Liver (tissue), 9 donors: ENCODE data around the gene CNBP. TPM values are rescaled to one million over a fixed set of nuclear protein-coding genes. Genes with fewer than 3 reads are reported as not detected.
A peak's percentile ranks its signal among the peaks of the same experiment; 100 is the strongest.

Source experiments
- DNase-seq: peaks from one replicate; pipeline ENCODE4 v3.0.0-alpha.2; 2017; ENCODE audit warnings: low spot score
- H3K27ac ChIP-seq, 2 donors: one replicate each; pipeline ENCODE4 v1.7.0; 2013; ENCODE audit warnings: inconsistent platforms in 2 of 2, low read length in 2 of 2, control low read depth in 1 of 2, low read depth in 1 of 2, mild to moderate bottlenecking in 1 of 2
- H3K27me3 ChIP-seq, 4 donors: one replicate each; pipeline versions ENCODE4 v1.6.1 to v1.7.0; 2013; ENCODE audit warnings: low read length in 3 of 4, inconsistent platforms in 1 of 4, mild to moderate bottlenecking in 1 of 4, moderate library complexity in 1 of 4; ENCODE audit not compliant: control insufficient read depth in 4 of 4, insufficient read depth in 4 of 4
- H3K36me3 ChIP-seq, 4 donors: one replicate each; pipeline versions ENCODE4 v1.6.1 to v1.7.0; 2013; ENCODE audit warnings: low read length in 3 of 4, mild to moderate bottlenecking in 3 of 4, low read depth in 1 of 4, moderate library complexity in 1 of 4; ENCODE audit not compliant: control insufficient read depth in 4 of 4, insufficient read depth in 3 of 4
- H3K4me1 ChIP-seq, 4 donors: one replicate each; pipeline versions ENCODE4 v1.6.1 to v1.7.0; 2013; ENCODE audit warnings: low read length in 3 of 4, mild to moderate bottlenecking in 3 of 4, moderate library complexity in 1 of 4; ENCODE audit not compliant: control insufficient read depth in 4 of 4, insufficient read depth in 4 of 4
- H3K4me3 ChIP-seq, 3 donors: one replicate each; pipeline versions ENCODE4 v1.6.1 to v1.7.0; 2013; ENCODE audit warnings: low read length in 3 of 3, control low read depth in 1 of 3, low read depth in 1 of 3, mild to moderate bottlenecking in 1 of 3
- H3K9ac ChIP-seq, 2 donors: one replicate each; pipeline ENCODE4 v1.7.0; 2013; ENCODE audit warnings: low read length in 2 of 2, mild to moderate bottlenecking in 2 of 2, moderate library complexity in 2 of 2, control low read depth in 1 of 2, low read depth in 1 of 2
- H3K9me3 ChIP-seq, 4 donors: one replicate each; pipeline versions ENCODE4 v1.6.1 to v1.7.0; 2013; ENCODE audit warnings: low read length in 3 of 4; ENCODE audit not compliant: control insufficient read depth in 4 of 4
- EGR1 ChIP-seq, 2 donors: IDR thresholded peaks; 2 replicates each; pipeline ENCODE4 v1.6.1; 2016 to 2018; ENCODE audit warnings: antibody characterized with exemption in 2 of 2, low read depth in 2 of 2
- FOXA1 ChIP-seq: IDR thresholded peaks from 2 replicates; pipeline ENCODE4 v1.6.1; 2016; ENCODE audit warnings: antibody characterized with exemption
- FOXA2 ChIP-seq: IDR thresholded peaks from 2 replicates; pipeline ENCODE4 v1.6.1; 2016; ENCODE audit warnings: antibody characterized with exemption
- GABPA ChIP-seq, 2 donors: IDR thresholded peaks in 1 of 2; conservative IDR thresholded peaks in 1 of 2; 2 replicates each; pipeline ENCODE4 v1.6.1; 2016; ENCODE audit warnings: antibody characterized with exemption in 2 of 2, mild to moderate bottlenecking in 1 of 2, moderate library complexity in 1 of 2
- HNF4A ChIP-seq, 2 donors: conservative IDR thresholded peaks; 2 replicates each; pipeline ENCODE4 v1.6.1; 2016; ENCODE audit warnings: antibody characterized with exemption in 2 of 2, mild to moderate bottlenecking in 2 of 2
- HNF4G ChIP-seq: IDR thresholded peaks from 2 replicates; pipeline ENCODE4 v1.6.1; 2016; ENCODE audit warnings: antibody characterized with exemption
- JUND ChIP-seq, 2 donors: IDR thresholded peaks; 2 replicates each; pipeline ENCODE4 v1.6.1; 2016; ENCODE audit warnings: antibody characterized with exemption in 2 of 2
- NR2F2 ChIP-seq: IDR thresholded peaks from 2 replicates; pipeline ENCODE4 v1.6.1; 2016; ENCODE audit warnings: antibody characterized with exemption
- RAD21 ChIP-seq, 2 donors: IDR thresholded peaks; 2 replicates each; pipeline ENCODE4 v1.6.1; 2016; ENCODE audit warnings: antibody characterized with exemption in 2 of 2, mild to moderate bottlenecking in 2 of 2
- RXRA ChIP-seq, 2 donors: IDR thresholded peaks; 2 replicates each; pipeline ENCODE4 v1.6.1; 2017 to 2018; ENCODE audit warnings: antibody characterized with exemption in 2 of 2, mild to moderate bottlenecking in 1 of 2
- SP1 ChIP-seq: IDR thresholded peaks from 2 replicates; pipeline ENCODE4 v1.6.1; 2018; ENCODE audit warnings: antibody characterized with exemption, mild to moderate bottlenecking
- TAF1 ChIP-seq: conservative IDR thresholded peaks from 2 replicates; pipeline ENCODE4 v1.6.1; 2016; ENCODE audit warnings: antibody characterized with exemption, mild to moderate bottlenecking
- YY1 ChIP-seq: IDR thresholded peaks from 2 replicates; pipeline ENCODE4 v1.6.1; 2016; ENCODE audit warnings: antibody characterized with exemption, mild to moderate bottlenecking
- WGBS: extraction: QIAGEN DNeasy Blood & Tissue Kit; methylation state at CpG from one replicate; pipeline ENCODE4 v1.1.7; 2013; 5-methylcytosine and 5-hydroxymethylcytosine counted together
- polyA plus RNA-seq, 2 donors: library from polyadenylated mRNA; stranded (reverse) in 1 of 2; unstranded in 1 of 2; fragments of 200-250 nt in 1 of 2; fragments of >200 nt in 1 of 2; fragmentation: Nextera tagmentation in 1 of 2; extraction: Ambion mirVana in 1 of 2; gene quantifications; one replicate each; pipeline versions ENCODE4 v1.2.1 to v1.2.3, GENCODE V29; 2013 to 2015
- total RNA-seq, 2 donors: library from RNA; depleted of rRNA; stranded (reverse); fragments of >200 nt; gene quantifications; one replicate each; pipeline ENCODE4 v1.2.3, GENCODE V29; 2014
- TF ChIP-seq, protein P1 (sequence below): fragments of 150-350 bp; IDR thresholded peaks from 2 replicates; pipeline ENCODE4 v1.5.1; 2017; ENCODE audit warnings: improper control_type of control experiment, low read depth, low read length; ENCODE audit not compliant: missing input control
- TF ChIP-seq, protein P2 (sequence below): IDR thresholded peaks from 2 replicates; pipeline ENCODE4 v1.6.1; 2016; ENCODE audit warnings: antibody characterized with exemption
- TF ChIP-seq, protein P3 (sequence below): IDR thresholded peaks from 2 replicates; pipeline ENCODE4 v1.6.1; 2016; ENCODE audit warnings: antibody characterized with exemption
- TF ChIP-seq, protein P4 (sequence below): IDR thresholded peaks from 2 replicates; pipeline ENCODE4 v1.6.1; 2016; ENCODE audit warnings: antibody characterized with exemption
- TF ChIP-seq, protein P5 (sequence below): IDR thresholded peaks from 2 replicates; pipeline ENCODE4 v1.6.1; 2016; ENCODE audit warnings: antibody characterized with exemption, mild to moderate bottlenecking
- donor health status: healthy.
- donor health status: healthy.
- donor health status: healthy.
- donor health status: healthy.
- donor health status: healthy.

CNBP gene
- total and polyA plus RNA-seq, 4 donors = 162 to 291 (median 214) TPM

DNA sequence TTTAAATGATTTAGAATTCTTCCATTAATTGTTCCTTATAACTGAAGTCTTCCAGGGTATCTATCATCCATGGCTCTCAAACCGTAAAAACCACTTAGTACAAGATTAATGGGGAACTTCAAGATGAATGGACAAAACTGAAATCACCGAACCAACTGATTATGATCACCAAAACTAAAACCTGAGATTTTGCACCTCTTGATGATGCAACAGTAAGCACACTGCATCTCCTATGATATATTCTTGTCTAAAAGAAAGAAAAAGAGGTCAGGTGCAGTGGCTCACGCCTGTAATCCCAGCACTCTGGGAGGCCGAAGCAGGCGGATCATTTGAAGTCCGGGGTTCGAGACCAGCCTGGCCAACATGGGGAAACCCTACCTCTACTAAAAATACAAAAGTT lies 19.2 kb downstream of the CNBP start:
- H3K4me3 ChIP-seq = no peak overlapping the region
- no peak for DNase-seq
- H3K4me1 ChIP-seq = peaks cover 0 to 29% (median 18%) of the 10 kb centered on the region in 4 donors
- no peaks in the 10 kb centered on the region for H3K27me3 ChIP-seq
- H3K27ac ChIP-seq = no peak overlapping the region
- H3K9ac ChIP-seq = no peak overlapping the region
- H3K9me3 ChIP-seq = no peaks in the 10 kb centered on the region
- 90% methylated on average over 7 of the region's 7 CpGs for WGBS
- peaks cover 3 to 25% (median 21%) of the 10 kb centered on the region in 4 donors for H3K36me3 ChIP-seq
- TF ChIP-seq SP1 (no peak), TAF1 (no peak), HNF4G (no peak), JUND (IDR thresholded peaks at IDR 0.05) (no peak), NR2F2 (no peak), RXRA (IDR thresholded peaks at IDR 0.05) (no peak), RAD21 (IDR thresholded peaks at IDR 0.05) (no peak), YY1 (no peak), FOXA2 (no peak), HNF4A (conservative IDR thresholded peaks at IDR 0.05) (no peak), FOXA1 (no peak), EGR1 (IDR thresholded peaks at IDR 0.05; ENCODE audit: low read depth in 2 of 2) (no peak)
- TF ChIP-seq, protein P1, sequence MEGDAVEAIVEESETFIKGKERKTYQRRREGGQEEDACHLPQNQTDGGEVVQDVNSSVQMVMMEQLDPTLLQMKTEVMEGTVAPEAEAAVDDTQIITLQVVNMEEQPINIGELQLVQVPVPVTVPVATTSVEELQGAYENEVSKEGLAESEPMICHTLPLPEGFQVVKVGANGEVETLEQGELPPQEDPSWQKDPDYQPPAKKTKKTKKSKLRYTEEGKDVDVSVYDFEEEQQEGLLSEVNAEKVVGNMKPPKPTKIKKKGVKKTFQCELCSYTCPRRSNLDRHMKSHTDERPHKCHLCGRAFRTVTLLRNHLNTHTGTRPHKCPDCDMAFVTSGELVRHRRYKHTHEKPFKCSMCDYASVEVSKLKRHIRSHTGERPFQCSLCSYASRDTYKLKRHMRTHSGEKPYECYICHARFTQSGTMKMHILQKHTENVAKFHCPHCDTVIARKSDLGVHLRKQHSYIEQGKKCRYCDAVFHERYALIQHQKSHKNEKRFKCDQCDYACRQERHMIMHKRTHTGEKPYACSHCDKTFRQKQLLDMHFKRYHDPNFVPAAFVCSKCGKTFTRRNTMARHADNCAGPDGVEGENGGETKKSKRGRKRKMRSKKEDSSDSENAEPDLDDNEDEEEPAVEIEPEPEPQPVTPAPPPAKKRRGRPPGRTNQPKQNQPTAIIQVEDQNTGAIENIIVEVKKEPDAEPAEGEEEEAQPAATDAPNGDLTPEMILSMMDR = no peak
- TF ChIP-seq, protein P2, sequence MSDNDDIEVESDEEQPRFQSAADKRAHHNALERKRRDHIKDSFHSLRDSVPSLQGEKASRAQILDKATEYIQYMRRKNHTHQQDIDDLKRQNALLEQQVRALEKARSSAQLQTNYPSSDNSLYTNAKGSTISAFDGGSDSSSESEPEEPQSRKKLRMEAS = no peak
- TF ChIP-seq, protein P3, sequence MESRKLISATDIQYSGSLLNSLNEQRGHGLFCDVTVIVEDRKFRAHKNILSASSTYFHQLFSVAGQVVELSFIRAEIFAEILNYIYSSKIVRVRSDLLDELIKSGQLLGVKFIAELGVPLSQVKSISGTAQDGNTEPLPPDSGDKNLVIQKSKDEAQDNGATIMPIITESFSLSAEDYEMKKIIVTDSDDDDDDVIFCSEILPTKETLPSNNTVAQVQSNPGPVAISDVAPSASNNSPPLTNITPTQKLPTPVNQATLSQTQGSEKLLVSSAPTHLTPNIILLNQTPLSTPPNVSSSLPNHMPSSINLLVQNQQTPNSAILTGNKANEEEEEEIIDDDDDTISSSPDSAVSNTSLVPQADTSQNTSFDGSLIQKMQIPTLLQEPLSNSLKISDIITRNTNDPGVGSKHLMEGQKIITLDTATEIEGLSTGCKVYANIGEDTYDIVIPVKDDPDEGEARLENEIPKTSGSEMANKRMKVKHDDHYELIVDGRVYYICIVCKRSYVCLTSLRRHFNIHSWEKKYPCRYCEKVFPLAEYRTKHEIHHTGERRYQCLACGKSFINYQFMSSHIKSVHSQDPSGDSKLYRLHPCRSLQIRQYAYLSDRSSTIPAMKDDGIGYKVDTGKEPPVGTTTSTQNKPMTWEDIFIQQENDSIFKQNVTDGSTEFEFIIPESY = no peak
- TF ChIP-seq, protein P4, sequence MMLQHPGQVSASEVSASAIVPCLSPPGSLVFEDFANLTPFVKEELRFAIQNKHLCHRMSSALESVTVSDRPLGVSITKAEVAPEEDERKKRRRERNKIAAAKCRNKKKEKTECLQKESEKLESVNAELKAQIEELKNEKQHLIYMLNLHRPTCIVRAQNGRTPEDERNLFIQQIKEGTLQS = no peak

DNA sequence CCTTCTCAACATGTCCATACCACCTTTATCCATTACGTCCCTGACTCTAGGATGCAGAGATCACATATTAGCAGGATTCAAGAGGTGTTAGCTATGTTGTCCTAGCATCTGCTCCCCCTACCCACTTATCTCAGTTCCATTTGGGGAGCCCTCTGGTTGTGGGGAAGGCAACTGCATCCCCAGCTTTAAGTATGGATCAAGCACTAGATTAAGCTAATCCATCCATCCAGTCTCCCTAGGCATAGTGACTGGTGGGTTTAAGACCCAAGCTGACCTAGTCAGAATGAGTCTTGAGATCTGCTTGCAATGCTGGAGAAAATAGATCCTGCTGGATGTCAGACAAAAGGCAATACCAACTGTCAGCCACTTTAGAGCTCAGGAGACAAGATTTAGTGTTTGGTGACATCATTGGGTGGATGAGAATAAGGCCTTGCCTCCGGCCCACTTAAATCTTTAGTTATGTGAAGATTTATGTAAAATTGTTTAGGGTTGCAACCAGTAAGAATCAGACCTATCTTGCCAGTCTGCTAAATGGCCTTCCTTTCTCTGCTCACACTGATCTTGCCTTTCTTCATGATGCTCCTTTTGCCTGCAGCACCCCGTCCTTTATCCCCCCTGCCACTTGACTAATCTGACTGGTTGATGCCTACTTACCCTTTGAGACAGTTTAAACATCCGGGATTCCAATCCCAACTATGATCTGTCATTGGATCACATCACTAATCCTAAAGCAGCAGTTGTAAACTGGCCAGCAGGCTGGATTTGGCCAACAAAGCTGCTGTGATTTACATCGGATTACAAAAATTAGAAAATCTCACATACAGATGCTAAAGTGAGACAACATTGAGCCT lies 20.7 kb downstream of the CNBP start:
- no peak overlapping the region for H3K27ac ChIP-seq
- 68% methylated on average over 5 of the region's 5 CpGs for WGBS
- no peak overlapping the region for H3K9ac ChIP-seq
- H3K9me3 ChIP-seq = no peaks in the 10 kb centered on the region
- H3K27me3 ChIP-seq = no peaks in the 10 kb centered on the region
- no peak for DNase-seq
- H3K36me3 ChIP-seq = peaks cover 3 to 29% (median 21%) of the 10 kb centered on the region in 4 donors
- H3K4me3 ChIP-seq = no peak overlapping the region
- H3K4me1 ChIP-seq = peaks cover 0 to 34% (median 22%) of the 10 kb centered on the region in 4 donors
- no peak for TF ChIP-seq HNF4G
- no peak for TF ChIP-seq GABPA (IDR thresholded peaks at IDR 0.05 in 1 of 2, conservative IDR thresholded peaks at IDR 0.05 in 1 of 2)
- no peak for TF ChIP-seq FOXA2
- no peak for TF ChIP-seq TAF1
- TF ChIP-seq RXRA (IDR thresholded peaks at IDR 0.05) = no peak
- TF ChIP-seq FOXA1 = no peak
- TF ChIP-seq, protein P4 = no peak
- TF ChIP-seq YY1 = no peak
- TF ChIP-seq SP1 = no peak
- TF ChIP-seq, protein P5, sequence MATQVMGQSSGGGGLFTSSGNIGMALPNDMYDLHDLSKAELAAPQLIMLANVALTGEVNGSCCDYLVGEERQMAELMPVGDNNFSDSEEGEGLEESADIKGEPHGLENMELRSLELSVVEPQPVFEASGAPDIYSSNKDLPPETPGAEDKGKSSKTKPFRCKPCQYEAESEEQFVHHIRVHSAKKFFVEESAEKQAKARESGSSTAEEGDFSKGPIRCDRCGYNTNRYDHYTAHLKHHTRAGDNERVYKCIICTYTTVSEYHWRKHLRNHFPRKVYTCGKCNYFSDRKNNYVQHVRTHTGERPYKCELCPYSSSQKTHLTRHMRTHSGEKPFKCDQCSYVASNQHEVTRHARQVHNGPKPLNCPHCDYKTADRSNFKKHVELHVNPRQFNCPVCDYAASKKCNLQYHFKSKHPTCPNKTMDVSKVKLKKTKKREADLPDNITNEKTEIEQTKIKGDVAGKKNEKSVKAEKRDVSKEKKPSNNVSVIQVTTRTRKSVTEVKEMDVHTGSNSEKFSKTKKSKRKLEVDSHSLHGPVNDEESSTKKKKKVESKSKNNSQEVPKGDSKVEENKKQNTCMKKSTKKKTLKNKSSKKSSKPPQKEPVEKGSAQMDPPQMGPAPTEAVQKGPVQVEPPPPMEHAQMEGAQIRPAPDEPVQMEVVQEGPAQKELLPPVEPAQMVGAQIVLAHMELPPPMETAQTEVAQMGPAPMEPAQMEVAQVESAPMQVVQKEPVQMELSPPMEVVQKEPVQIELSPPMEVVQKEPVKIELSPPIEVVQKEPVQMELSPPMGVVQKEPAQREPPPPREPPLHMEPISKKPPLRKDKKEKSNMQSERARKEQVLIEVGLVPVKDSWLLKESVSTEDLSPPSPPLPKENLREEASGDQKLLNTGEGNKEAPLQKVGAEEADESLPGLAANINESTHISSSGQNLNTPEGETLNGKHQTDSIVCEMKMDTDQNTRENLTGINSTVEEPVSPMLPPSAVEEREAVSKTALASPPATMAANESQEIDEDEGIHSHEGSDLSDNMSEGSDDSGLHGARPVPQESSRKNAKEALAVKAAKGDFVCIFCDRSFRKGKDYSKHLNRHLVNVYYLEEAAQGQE = no peak
- TF ChIP-seq, protein P2 = no peak
- TF ChIP-seq, protein P3 = no peak
- TF ChIP-seq JUND (IDR thresholded peaks at IDR 0.05) = no peak
- TF ChIP-seq RAD21 (IDR thresholded peaks at IDR 0.05) = peak in 1 of 2 donors; percentile 18
